ENCODE results near the gene ILDR2.

Gene ILDR2

GRCh38 chr1:166920561-166921475 lies 54.5 kb downstream of the ILDR2 start:
- DNase-seq = no peak

GRCh38 chr1:166918956-166919316 lies 56.4 kb downstream of the ILDR2 start:
- no peak for DNase-seq

GRCh38 chr1:166918088-166918955 lies 57.0 kb downstream of the ILDR2 start:
- DNase-seq = no peak

- peak; percentile 28 for DNase-seq
Measured at GRCh38 chr1:166915941-166916340, 59.4 kb downstream of the ILDR2 start.

GRCh38 chr1:166915042-166915441 lies 60.3 kb downstream of the ILDR2 start:
- no peak for DNase-seq

GRCh38 chr1:166914111-166914510 lies 61.2 kb downstream of the ILDR2 start:
- DNase-seq = no peak

- DNase-seq = no peak
Measured at GRCh38 chr1:166911624-166912023, 63.7 kb downstream of the ILDR2 start.

- DNase-seq = peak; percentile 74
Measured at GRCh38 chr1:166910396-166910994, 64.8 kb downstream of the ILDR2 start.

- no peak for DNase-seq
Measured at GRCh38 chr1:166908942-166909341, 66.4 kb downstream of the ILDR2 start.

- no peak for DNase-seq
Measured at GRCh38 chr1:166907763-166908162, 67.6 kb downstream of the ILDR2 start.

- DNase-seq = no peak
Measured at GRCh38 chr1:166907051-166907450, 68.3 kb downstream of the ILDR2 start.

GRCh38 chr1:166906647-166907046 lies 68.7 kb downstream of the ILDR2 start:
- DNase-seq = no peak

GRCh38 chr1:166905900-166906299 lies 69.4 kb downstream of the ILDR2 start:
- DNase-seq = peak; percentile 53

GRCh38 chr1:166905136-166905535 lies 70.2 kb downstream of the ILDR2 start:
- DNase-seq = no peak

- no peak for DNase-seq
Measured at GRCh38 chr1:166903232-166903631, 72.1 kb downstream of the ILDR2 start.

GRCh38 chr1:166902279-166902678 lies 73.1 kb downstream of the ILDR2 start:
- DNase-seq = peak; percentile 35

GRCh38 chr1:166900987-166901386 lies 74.4 kb downstream of the ILDR2 start:
- no peak for DNase-seq

GRCh38 chr1:166899769-166900168 lies 75.6 kb downstream of the ILDR2 start:
- DNase-seq = no peak

- no peak for DNase-seq
Measured at GRCh38 chr1:166895766-166896165, 79.6 kb downstream of the ILDR2 start.

- DNase-seq = no peak
Measured at GRCh38 chr1:166889776-166890175, 85.6 kb downstream of the ILDR2 start.

GRCh38 chr1:166888373-166889111 lies 86.8 kb downstream of the ILDR2 start:
- DNase-seq = no peak

- no peak for DNase-seq
Measured at GRCh38 chr1:166884971-166885370, 90.4 kb downstream of the ILDR2 start.

All from EL (cell line).